Colon (tissue), 2 donors: Measurements from ENCODE around the gene IER5.

Experiments used
- FAIRE-seq: peaks from 2 replicates; lab custom pipeline; 2012; peaks lifted over from hg19 to GRCh38; lab: Jason Lieb, UNC
- donor health status: control.
- donor health status: control.

Gene IER5

GRCh38 chr1:181099152-181100014 lies 10.9 kb downstream of the IER5 start:
- FAIRE-seq: no peak

GRCh38 chr1:181100015-181100905 lies 11.8 kb downstream of the IER5 start:
- no peak for FAIRE-seq

DNA sequence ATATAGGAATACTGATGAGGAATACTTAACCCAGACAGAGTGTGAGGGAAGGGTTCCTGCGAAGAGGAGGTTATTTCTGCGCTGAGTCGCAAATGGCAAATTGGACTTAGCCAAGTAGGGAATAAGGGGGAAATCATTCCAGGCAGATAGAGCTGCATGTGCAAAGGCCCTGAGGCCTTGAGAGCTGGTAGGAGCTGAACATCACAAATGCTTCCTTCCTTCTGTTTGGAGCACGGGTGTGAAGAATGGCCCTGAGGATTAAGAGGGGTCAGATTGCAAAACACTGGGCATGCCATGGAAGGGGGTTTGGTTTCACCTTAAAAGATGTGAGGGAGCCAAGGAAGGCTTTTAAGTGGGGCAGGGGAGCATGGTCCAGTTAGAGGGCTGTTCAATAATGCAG lies 12.4 kb downstream of the IER5 start:
- FAIRE-seq: no peak

- FAIRE-seq: no peak
These were observed 13.2 kb downstream of the IER5 start for GRCh38 chr1:181101581-181102226.

- FAIRE-seq: no peak
These were observed 14.3 kb downstream of the IER5 start for GRCh38 chr1:181102841-181103240.

DNA sequence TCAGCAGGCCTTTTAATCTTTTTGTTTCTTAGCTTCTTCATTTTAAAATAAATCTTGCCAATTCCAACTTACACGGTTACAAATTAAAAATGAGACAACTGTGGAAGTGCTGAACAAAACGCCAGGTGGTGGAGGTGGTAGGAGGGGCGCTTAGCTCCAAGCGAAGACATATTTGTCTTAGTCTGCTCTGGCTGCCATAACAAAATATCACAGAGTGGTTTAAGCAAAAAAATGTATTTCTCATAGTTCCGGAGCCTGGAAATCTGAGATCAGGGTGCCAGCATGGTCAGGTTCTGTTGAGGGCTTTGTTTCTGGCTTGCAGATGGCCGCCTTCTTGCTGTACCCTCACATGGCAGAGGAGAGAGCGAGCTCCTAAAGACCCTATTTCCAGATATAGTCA lies 14.9 kb downstream of the IER5 start:
- FAIRE-seq: no peak

GRCh38 chr1:181104042-181104789 lies 15.7 kb downstream of the IER5 start:
- no peak for FAIRE-seq

GRCh38 chr1:181104790-181105133 lies 16.3 kb downstream of the IER5 start:
- no peak for FAIRE-seq

- no peak for FAIRE-seq
These were observed 16.9 kb downstream of the IER5 start for GRCh38 chr1:181105134-181106021.

- FAIRE-seq: no peak
These were observed 17.5 kb downstream of the IER5 start for GRCh38 chr1:181106022-181106312.

DNA sequence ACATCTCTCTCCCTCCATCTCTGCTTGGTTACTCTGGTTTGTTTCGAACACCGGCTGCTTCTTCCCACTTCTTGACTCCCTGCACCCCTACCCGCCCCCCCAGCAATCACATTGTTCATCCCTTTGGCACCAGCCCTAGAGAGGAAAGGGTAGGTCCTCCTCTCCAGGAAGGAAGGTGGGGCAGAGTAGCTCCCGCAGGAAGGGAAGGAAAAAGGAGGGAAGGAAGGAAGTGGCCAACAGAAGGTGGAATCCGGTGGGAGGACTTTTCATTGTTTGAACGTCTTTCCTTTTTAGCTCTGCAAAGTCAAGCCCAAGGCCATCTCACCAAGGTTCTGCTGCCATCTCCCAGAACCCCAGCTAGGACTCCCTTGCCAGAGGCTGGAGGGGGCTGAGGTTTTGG lies 18.0 kb downstream of the IER5 start:
- FAIRE-seq: no peak

GRCh38 chr1:181107711-181108110 lies 19.2 kb downstream of the IER5 start:
- no peak for FAIRE-seq

DNA sequence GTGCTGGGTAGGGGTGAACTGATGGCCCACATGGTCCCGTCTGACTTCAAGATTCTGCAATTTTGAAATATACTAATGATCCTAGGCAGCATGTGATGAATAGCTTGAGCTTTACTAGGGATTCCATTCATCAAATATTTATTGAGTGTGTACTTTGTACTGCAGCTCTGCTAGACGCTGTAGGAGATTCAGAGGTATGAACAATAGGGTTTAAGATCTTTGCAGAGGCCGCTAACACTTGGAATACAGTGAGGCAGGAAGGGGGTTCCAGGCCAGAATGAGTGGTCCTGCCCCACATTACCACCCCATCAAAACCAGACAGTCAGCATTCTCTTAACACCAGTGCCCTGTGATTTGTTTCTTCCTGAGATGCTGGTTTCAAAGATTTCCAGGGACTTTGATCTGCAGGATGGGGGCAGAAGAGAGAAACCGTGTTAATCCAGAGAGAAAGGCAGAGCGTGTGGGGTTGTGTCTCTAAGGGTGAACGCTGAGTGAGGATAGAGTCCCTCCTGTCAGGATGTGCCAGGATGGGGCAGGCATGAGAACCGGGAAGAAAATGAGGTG lies 19.9 kb downstream of the IER5 start:
- no peak for FAIRE-seq

DNA sequence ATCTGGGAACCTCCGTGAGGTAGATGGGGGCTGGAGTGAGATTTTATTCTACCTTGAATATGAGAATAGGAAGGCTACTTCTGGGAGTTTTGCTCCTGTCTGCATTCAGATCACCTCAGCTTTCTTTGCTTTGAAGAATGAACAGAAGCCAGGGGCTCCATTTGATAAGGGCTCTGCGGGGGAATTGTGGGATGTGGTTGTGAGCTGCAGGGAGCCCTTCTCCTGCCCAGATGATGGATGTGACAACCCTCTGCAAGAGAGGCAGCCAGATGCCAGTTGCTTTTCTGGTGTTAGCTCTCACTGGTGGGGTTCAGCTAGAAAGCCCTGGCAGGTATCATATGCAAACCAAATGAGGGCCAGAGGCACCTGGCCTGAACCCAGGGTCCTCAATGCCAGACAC lies 21.5 kb downstream of the IER5 start:
- FAIRE-seq: no peak

- no peak for FAIRE-seq
These were observed 23.1 kb downstream of the IER5 start for GRCh38 chr1:181111559-181111958.

- no peak for FAIRE-seq
These were observed 23.8 kb downstream of the IER5 start for GRCh38 chr1:181112071-181112929.

GRCh38 chr1:181113059-181113641 lies 24.6 kb downstream of the IER5 start:
- FAIRE-seq: no peak

GRCh38 chr1:181114574-181115367 lies 26.3 kb downstream of the IER5 start:
- no peak for FAIRE-seq

DNA sequence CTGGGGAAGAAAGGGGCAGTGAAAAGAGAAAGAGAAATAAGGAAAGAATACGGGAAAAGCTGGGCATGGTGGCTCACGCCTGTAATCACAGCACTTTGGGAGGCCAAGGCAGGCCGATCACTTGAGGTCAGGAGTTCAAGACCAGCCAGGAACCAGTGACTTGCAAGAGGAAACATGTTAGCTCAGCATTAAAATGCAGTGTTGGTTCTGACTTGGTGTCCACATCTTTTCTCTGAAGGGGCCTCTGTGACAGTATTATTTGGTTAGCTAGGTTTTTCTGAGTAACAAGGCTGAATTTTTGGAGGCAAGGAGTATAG lies 26.8 kb downstream of the IER5 start:
- FAIRE-seq: no peak
